ENCODE data around the gene YPEL2.

The YPEL2 gene

DNA sequence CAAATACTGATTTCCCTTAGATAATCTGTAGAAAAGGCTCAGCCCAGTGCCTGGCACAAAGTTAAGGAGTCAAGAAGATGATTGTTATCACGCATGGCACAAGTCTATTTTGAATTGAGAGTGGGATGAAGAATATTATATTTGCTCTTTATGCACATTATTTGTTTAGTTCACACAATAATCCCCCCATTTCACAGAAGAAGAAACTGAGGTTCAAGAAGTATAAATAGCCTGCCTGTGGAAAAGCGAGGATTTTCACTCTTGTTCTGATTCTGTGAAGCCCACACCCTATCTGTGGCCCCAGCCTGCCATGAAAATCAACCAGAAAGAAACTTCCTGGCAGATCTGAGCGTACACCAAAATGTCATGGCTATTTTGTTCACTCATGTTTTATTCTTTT lies 73.0 kb downstream of the YPEL2 start (continued):
- no peak for TF ChIP-seq ZNF24 (tag by site-specific recombination; IDR thresholded peaks at IDR 0.05)
- TF ChIP-seq, protein P1, sequence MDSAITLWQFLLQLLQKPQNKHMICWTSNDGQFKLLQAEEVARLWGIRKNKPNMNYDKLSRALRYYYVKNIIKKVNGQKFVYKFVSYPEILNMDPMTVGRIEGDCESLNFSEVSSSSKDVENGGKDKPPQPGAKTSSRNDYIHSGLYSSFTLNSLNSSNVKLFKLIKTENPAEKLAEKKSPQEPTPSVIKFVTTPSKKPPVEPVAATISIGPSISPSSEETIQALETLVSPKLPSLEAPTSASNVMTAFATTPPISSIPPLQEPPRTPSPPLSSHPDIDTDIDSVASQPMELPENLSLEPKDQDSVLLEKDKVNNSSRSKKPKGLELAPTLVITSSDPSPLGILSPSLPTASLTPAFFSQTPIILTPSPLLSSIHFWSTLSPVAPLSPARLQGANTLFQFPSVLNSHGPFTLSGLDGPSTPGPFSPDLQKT (IDR thresholded peaks at IDR 0.05; ENCODE audit: borderline replicate concordance, low read depth, low read length): no peak

DNA sequence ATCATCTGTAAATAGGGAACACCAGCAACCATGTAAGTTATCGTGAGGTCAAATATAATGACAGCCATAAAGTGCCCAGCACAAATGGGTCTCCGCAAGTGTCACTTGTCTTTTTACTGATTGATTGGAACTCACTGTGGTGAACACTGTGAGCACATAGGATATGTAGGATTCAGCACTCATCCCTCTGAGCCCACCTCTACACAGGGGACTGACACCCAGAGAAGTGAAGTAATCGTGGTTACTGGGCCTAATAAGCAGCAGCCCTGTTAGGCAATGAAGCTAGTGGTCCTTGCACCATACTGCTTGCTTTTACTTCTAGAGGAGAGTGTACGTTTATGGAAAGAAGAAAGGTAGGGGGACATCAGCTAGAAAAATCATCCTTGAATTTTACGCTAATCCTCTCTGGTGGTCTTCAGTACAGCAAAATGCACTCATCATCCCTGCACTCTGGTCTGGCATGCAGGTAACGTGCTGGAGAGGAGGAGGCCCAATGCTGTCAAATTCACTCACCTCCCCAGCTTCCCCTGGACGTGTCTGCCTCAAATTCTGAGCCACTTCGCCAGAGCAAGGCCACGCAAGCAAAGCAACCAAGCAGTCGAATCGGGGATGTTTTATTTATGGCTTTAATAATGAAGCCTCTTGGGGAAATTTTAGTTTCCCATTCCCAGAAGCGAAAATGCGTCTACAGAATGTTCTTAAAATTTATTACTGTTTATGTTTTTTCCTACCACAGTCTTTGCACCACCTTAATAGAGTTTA lies 74.7 kb downstream of the YPEL2 start:
- no peak overlapping the region for H3K4me3 ChIP-seq (ENCODE audit: low read depth, low read length)
- CTCF ChIA-PET: interaction anchor here (1.0 to 1.6 kb wide), 2 partner anchors 76 to 828 kb away, joined by 3 to 4 read pairs; no protein-coding TSS in a partner anchor
- peaks cover 12% of the 10 kb centered on the region for H3K4me1 ChIP-seq (ENCODE audit: control insufficient read depth, insufficient read depth, low read length)
- no peaks in the 10 kb centered on the region for H3K9me3 ChIP-seq (ENCODE audit: control insufficient read depth, insufficient read depth, low read depth, low read length)
- POLR2A ChIA-PET: no interaction called here
- TF ChIP-seq ZNF514 (tag by site-specific recombination; IDR thresholded peaks at IDR 0.05) (no peak), ZNF555 (tag by site-specific recombination; conservative IDR thresholded peaks at IDR 0.05) (no peak), ZNF175 (tag by site-specific recombination; IDR thresholded peaks at IDR 0.05) (no peak), ZNF768 (tag by site-specific recombination; IDR thresholded peaks at IDR 0.05) (no peak), GLI2 (tag by site-specific recombination; IDR thresholded peaks at IDR 0.05; ENCODE audit: borderline replicate concordance, low read depth) (no peak), GLIS1 (tag by site-specific recombination; IDR thresholded peaks at IDR 0.05) (no peak), ZNF830 (tag by site-specific recombination; IDR thresholded peaks at IDR 0.05; ENCODE audit: low read depth) (no peak), ZBTB17 (tag by site-specific recombination; IDR thresholded peaks at IDR 0.05) (no peak)
- TF ChIP-seq, protein P2, sequence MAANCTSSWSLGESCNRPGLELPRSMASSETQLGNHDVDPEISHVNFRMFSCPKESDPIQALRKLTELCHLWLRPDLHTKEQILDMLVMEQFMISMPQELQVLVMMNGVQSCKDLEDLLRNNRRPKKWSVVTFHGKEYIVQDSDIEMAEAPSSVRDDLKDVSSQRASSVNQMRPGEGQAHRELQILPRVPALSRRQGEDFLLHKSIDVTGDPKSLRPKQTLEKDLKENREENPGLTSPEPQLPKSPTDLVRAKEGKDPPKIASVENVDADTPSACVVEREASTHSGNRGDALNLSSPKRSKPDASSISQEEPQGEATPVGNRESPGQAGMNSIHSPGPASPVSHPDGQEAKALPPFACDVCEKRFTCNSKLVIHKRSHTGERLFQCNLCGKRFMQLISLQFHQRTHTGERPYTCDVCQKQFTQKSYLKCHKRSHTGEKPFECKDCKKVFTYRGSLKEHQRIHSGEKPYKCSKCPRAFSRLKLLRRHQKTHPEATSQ (tag by site-specific recombination; IDR thresholded peaks at IDR 0.05): no peak
- no peaks in the 10 kb centered on the region for H3K36me3 ChIP-seq (ENCODE audit: control insufficient read depth in 2 of 2, insufficient read depth in 1 of 2, low read length in 2 of 2)
- H3K27ac ChIP-seq (ENCODE audit: extremely low read depth, low read depth, low read length): 0 out of 2 replicates have a peak overlapping the region, but pooled peaks have one; percentile 11

GRCh38 chr17:59406808-59407381 lies 75.4 kb downstream of the YPEL2 start:
- H3K4me1 ChIP-seq (ENCODE audit: control insufficient read depth, insufficient read depth, low read length): peaks cover 12% of the 10 kb centered on the region
- POLR2A ChIA-PET: interaction anchor here (0.6 to 0.7 kb wide), 3 partner anchors 79 to 292 kb away, joined by 3 to 4 read pairs (median 3); no protein-coding TSS in a partner anchor
- peak overlapping the region; percentile 11; the same call in 1 of the 2 replicates for H3K27ac ChIP-seq (ENCODE audit: extremely low read depth, low read depth, low read length)
- CTCF ChIA-PET: interaction anchor here (0.6 to 1.1 kb wide), 2 partner anchors 38 to 819 kb away, joined by 4 to 6 read pairs; no protein-coding TSS in a partner anchor
- no peaks in the 10 kb centered on the region for H3K36me3 ChIP-seq (ENCODE audit: control insufficient read depth in 2 of 2, insufficient read depth in 1 of 2, low read length in 2 of 2)
- no peak overlapping the region for H3K4me3 ChIP-seq (ENCODE audit: low read depth, low read length)
- H3K9me3 ChIP-seq (ENCODE audit: control insufficient read depth, insufficient read depth, low read depth, low read length): no peaks in the 10 kb centered on the region
- TF ChIP-seq MZF1 (tag by site-specific recombination; IDR thresholded peaks at IDR 0.05; ENCODE audit: borderline replicate concordance): no peak
- no peak for TF ChIP-seq ZNF324 (tag by site-specific recombination; IDR thresholded peaks at IDR 0.05)
- no peak for TF ChIP-seq EGR2 (tag by site-specific recombination; IDR thresholded peaks at IDR 0.05; ENCODE audit: low read depth)
- no peak for TF ChIP-seq ZNF366 (tag by site-specific recombination; conservative IDR thresholded peaks at IDR 0.05)
- no peak for TF ChIP-seq ZNF121 (tag by site-specific recombination; IDR thresholded peaks at IDR 0.05)
- no peak for TF ChIP-seq SP7 (tag by site-specific recombination; IDR thresholded peaks at IDR 0.05)
- no peak for TF ChIP-seq HOXC10 (CRISPR knock-in tag; IDR thresholded peaks at IDR 0.05)
- TF ChIP-seq ZBTB21 (tag by site-specific recombination; IDR thresholded peaks at IDR 0.05): no peak
- TF ChIP-seq GLI2 (tag by site-specific recombination; IDR thresholded peaks at IDR 0.05; ENCODE audit: borderline replicate concordance, low read depth): no peak
- TF ChIP-seq GLIS1 (tag by site-specific recombination; IDR thresholded peaks at IDR 0.05): peak; percentile 31; the same call in 1 of the 2 replicates
- TF ChIP-seq, protein P3, sequence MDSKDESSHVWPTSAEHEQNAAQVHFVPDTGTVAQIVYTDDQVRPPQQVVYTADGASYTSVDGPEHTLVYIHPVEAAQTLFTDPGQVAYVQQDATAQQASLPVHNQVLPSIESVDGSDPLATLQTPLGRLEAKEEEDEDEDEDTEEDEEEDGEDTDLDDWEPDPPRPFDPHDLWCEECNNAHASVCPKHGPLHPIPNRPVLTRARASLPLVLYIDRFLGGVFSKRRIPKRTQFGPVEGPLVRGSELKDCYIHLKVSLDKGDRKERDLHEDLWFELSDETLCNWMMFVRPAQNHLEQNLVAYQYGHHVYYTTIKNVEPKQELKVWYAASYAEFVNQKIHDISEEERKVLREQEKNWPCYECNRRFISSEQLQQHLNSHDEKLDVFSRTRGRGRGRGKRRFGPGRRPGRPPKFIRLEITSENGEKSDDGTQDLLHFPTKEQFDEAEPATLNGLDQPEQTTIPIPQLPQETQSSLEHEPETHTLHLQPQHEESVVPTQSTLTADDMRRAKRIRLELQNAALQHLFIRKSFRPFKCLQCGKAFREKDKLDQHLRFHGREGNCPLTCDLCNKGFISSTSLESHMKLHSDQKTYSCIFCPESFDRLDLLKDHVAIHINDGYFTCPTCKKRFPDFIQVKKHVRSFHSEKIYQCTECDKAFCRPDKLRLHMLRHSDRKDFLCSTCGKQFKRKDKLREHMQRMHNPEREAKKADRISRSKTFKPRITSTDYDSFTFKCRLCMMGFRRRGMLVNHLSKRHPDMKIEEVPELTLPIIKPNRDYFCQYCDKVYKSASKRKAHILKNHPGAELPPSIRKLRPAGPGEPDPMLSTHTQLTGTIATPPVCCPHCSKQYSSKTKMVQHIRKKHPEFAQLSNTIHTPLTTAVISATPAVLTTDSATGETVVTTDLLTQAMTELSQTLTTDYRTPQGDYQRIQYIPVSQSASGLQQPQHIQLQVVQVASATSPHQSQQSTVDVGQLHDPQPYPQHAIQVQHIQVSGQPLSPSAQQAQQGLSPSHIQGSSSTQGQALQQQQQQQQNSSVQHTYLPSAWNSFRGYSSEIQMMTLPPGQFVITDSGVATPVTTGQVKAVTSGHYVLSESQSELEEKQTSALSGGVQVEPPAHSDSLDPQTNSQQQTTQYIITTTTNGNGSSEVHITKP (tag by site-specific recombination; IDR thresholded peaks at IDR 0.05): 0 out of 2 replicates have a peak, but pooled peaks have one; percentile 25
- TF ChIP-seq ZFP3 (tag by site-specific recombination; IDR thresholded peaks at IDR 0.05; ENCODE audit: low read depth): no peak
- no peak for TF ChIP-seq HOXD13 (CRISPR knock-in tag; IDR thresholded peaks at IDR 0.05; ENCODE audit: borderline replicate concordance)
- TF ChIP-seq ZNF114 (tag by site-specific recombination; IDR thresholded peaks at IDR 0.05): no peak
- TF ChIP-seq ZNF248 (tag by site-specific recombination; IDR thresholded peaks at IDR 0.05): no peak
- no peak for TF ChIP-seq KLF16 (tag by site-specific recombination; IDR thresholded peaks at IDR 0.05)
- TF ChIP-seq ZSCAN16 (tag by site-specific recombination; IDR thresholded peaks at IDR 0.05): no peak
- peak; percentile 93 for TF ChIP-seq SCRT2 (tag by site-specific recombination; IDR thresholded peaks at IDR 0.05)

All from HEK293 (cell line).